Esophagus squamous epithelium (tissue), 5 donors: ENCODE data around the gene PDE3A. TPM values are rescaled to one million over a fixed set of nuclear protein-coding genes. Genes with fewer than 3 reads are reported as not detected.

Experiments used
- DNase-seq: peaks from one replicate; lab custom pipeline; 2025; lab: John Stamatoyannopoulos, UW
- H3K27ac ChIP-seq, 4 donors: fragments of 200-600 bp; sonication (generic); one replicate each; pipeline ENCODE4 v1.5.1; 2016 to 2019; ENCODE audit warnings: mild to moderate bottlenecking in 1 of 4
- H3K27me3 ChIP-seq, 4 donors: fragments of 200-600 bp; sonication (generic); 1 replicate in 3 of 4; 2 replicates in 1 of 4; pipeline versions ENCODE4 v1.5.1 to v1.6.0; 2017 to 2021; ENCODE audit warnings: antibody characterized with exemption in 1 of 4
- H3K36me3 ChIP-seq, 3 donors: fragments of 200-600 bp; sonication (generic); one replicate each; pipeline ENCODE4 v1.5.1; 2016 to 2019
- H3K4me1 ChIP-seq, 3 donors: fragments of 200-600 bp; sonication (generic); one replicate each; pipeline ENCODE4 v1.5.1; 2017 to 2019
- H3K4me3 ChIP-seq, 4 donors: fragments of 200-600 bp; sonication (generic); 1 replicate in 3 of 4; 2 replicates in 1 of 4; pipeline ENCODE4 v1.5.1; 2016 to 2019; ENCODE audit warnings: mild to moderate bottlenecking in 2 of 4, moderate library complexity in 1 of 4
- H3K9me3 ChIP-seq, 3 donors: fragments of 200-600 bp; sonication (generic); one replicate each; pipeline ENCODE4 v1.5.1; 2016 to 2019
- CTCF ChIP-seq, 6 experiments: fragments of 450-650 bp in 4 of 6; fragments of 200-600 bp in 2 of 6; sonication (generic) in 2 of 6; IDR thresholded peaks; one replicate each; pipeline ENCODE4 v1.5.1; 2016 to 2019; ENCODE audit warnings: antibody characterized with exemption in 6 of 6, mild to moderate bottlenecking in 4 of 6, moderate library complexity in 4 of 6
- POLR2A ChIP-seq, 4 donors: fragments of 450-650 bp; IDR thresholded peaks; one replicate each; pipeline ENCODE4 v1.6.1; 2017; ENCODE audit warnings: antibody characterized with exemption in 4 of 4, mild to moderate bottlenecking in 4 of 4, moderate library complexity in 3 of 4
- WGBS, 2 donors: methylation state at CpG; one replicate each; pipeline ENCODE4 v1.1.5; 2018; 5-methylcytosine and 5-hydroxymethylcytosine counted together
- intact Hi-C: fragments of 100-400 bp; cut with DNase I; formaldehyde crosslinking; loops from one replicate; pipeline ENCODE4 v1.15.0; 2022
- total RNA-seq, 4 donors: library from RNA; depleted of rRNA; stranded (reverse); fragments of >200 nt; gene quantifications; one replicate each; pipeline ENCODE4 v1.1.0, GENCODE V29; 2016
- donor health status: DM: yes; HTN: yes; CAD: no.

PDE3A gene
- total RNA-seq, 4 donors from 2014 or later, result 0.30 to 5.5 (median 3.1) TPM

DNA sequence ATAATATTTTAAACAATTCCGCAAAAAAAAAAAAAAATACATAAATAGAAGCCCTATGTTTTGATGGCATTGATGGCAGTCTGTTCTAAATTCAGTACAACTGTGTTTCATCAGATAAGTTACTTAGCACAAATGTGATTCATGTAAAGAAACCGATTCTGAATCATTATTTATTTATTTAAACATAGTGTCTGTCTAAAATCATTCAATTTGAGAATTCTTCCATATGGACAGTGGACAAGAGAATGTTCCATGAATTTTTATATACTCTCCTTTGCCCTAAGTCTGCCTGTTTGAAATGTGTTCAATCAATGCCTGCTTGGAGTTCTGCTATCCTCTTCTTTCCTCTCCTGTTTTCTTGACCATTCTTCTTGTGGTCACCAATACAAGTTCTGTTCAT is 126.5 kb downstream of the PDE3A start:
- intact Hi-C loops, result no loop called here
- H3K36me3 ChIP-seq, result no peaks in the 10 kb centered on the region
- no peak overlapping the region for H3K4me3 ChIP-seq
- no peak overlapping the region for H3K27ac ChIP-seq
- no peaks in the 10 kb centered on the region for H3K9me3 ChIP-seq
- H3K27me3 ChIP-seq, result no peaks in the 10 kb centered on the region
- peaks cover 0 to 10% (median 0%) of the 10 kb centered on the region in 3 donors for H3K4me1 ChIP-seq
- no peak for DNase-seq
- 63 to 72% methylated on average over 2 of the region's 2 CpGs for WGBS, 2 donors
- TF ChIP-seq POLR2A (IDR thresholded peaks at IDR 0.05), result no peak
- no peak for TF ChIP-seq CTCF (IDR thresholded peaks at IDR 0.05)

DNA sequence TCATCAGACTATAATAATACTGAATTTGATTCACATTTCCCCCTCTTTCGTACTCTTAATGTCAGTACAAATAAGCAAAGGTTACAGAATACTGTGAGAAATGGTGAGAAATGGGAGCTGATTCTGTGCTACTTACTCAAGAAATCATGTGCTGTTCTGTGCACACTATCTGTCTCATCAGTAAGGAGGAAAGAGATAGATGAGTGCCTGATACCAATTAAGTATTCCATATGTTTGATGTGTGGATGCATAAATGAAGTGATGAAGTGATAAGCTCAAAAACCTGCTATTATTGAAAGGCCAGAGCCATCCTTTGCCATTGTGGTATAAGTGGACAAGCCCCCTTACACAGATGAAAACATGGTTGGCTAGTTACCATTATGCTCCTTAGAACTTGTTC is 127.7 kb downstream of the PDE3A start:
- TF ChIP-seq CTCF (IDR thresholded peaks at IDR 0.05) (no peak), POLR2A (IDR thresholded peaks at IDR 0.05) (no peak)
- no peaks in the 10 kb centered on the region for H3K36me3 ChIP-seq
- 76 to 82% methylated on average over 1 of the region's 1 CpG for WGBS, 2 donors
- DNase-seq, result no peak
- no peak overlapping the region for H3K4me3 ChIP-seq
- no peak overlapping the region for H3K27ac ChIP-seq
- intact Hi-C loops, result no loop called here
- H3K27me3 ChIP-seq, result no peaks in the 10 kb centered on the region
- H3K4me1 ChIP-seq, result peaks cover 0 to 10% (median 0%) of the 10 kb centered on the region in 3 donors
- H3K9me3 ChIP-seq, result no peaks in the 10 kb centered on the region

- Histone ChIP-seq H3K4me1 (peaks cover 0 to 6% (median 0%) of the 10 kb centered on the region in 3 donors), H3K4me3 (no peak overlapping the region), H3K27ac (no peak overlapping the region), H3K27me3 (no peaks in the 10 kb centered on the region), H3K9me3 (no peaks in the 10 kb centered on the region), H3K36me3 (no peaks in the 10 kb centered on the region)
- no peak for DNase-seq
- intact Hi-C loops, result no loop called here
- 56 to 60% methylated on average over 3 of the region's 3 CpGs for WGBS, 2 donors
- TF ChIP-seq POLR2A (IDR thresholded peaks at IDR 0.05) (no peak), CTCF (IDR thresholded peaks at IDR 0.05) (no peak)
Observed at GRCh38 chr12:20497707-20498106, 129.4 kb downstream of the PDE3A start.

- TF ChIP-seq CTCF (IDR thresholded peaks at IDR 0.05) (no peak), POLR2A (IDR thresholded peaks at IDR 0.05) (no peak)
- intact Hi-C loops, result no loop called here
- 88 to 91% methylated on average over 2 of the region's 2 CpGs for WGBS, 2 donors
- no peaks in the 10 kb centered on the region for H3K36me3 ChIP-seq
- no peaks in the 10 kb centered on the region for H3K9me3 ChIP-seq
- H3K4me3 ChIP-seq, result no peak overlapping the region
- H3K27ac ChIP-seq, result no peak overlapping the region
- no peaks in the 10 kb centered on the region for H3K4me1 ChIP-seq
- DNase-seq, result no peak
- no peaks in the 10 kb centered on the region for H3K27me3 ChIP-seq
Observed at GRCh38 chr12:20501958-20502357, 133.6 kb downstream of the PDE3A start.

- intact Hi-C loops, result no loop called here
- no peak for TF ChIP-seq CTCF (IDR thresholded peaks at IDR 0.05)
- TF ChIP-seq POLR2A (IDR thresholded peaks at IDR 0.05), result no peak
- no peak overlapping the region for H3K4me3 ChIP-seq
- no peaks in the 10 kb centered on the region for H3K9me3 ChIP-seq
- no peaks in the 10 kb centered on the region for H3K27me3 ChIP-seq
- WGBS, 2 donors, result 65 to 68% methylated on average over 1 of the region's 1 CpG
- no peak overlapping the region for H3K27ac ChIP-seq
- H3K4me1 ChIP-seq, result no peaks in the 10 kb centered on the region
- H3K36me3 ChIP-seq, result no peaks in the 10 kb centered on the region
- no peak for DNase-seq
Observed at GRCh38 chr12:20503858-20504257, 135.5 kb downstream of the PDE3A start.
